GM23338 (cell line): Measurements from ENCODE around the gene HNF4A. TPM values are rescaled to one million over a fixed set of nuclear protein-coding genes. Genes with fewer than 3 reads are reported as not detected.

ENCODE experiments used
- ATAC-seq: fragments of 200-7000 bp; cut with Tn5 transposase; 3 replicates; pipeline ENCODE4 v1.9.1; 2020
- DNase-seq: peaks from one replicate; pipeline ENCODE4 v3.0.0-alpha.2; 2015; ENCODE audit warnings: low spot score
- H2AFZ ChIP-seq: fragments of 200-600 bp; sonication (generic); 2 replicates; pipeline ENCODE4 v1.8.0; 2016; ENCODE audit warnings: antibody characterized with exemption, mild to moderate bottlenecking, moderate library complexity
- H3F3A ChIP-seq: fragments of 200-600 bp; sonication (generic); replicated peaks from 2 replicates; pipeline ENCODE4 v1.8.0; 2017; ENCODE audit warnings: antibody characterized with exemption, mixed run types, low read depth
- H3K27ac ChIP-seq: fragments of 200-600 bp; sonication (generic); 2 replicates; pipeline ENCODE4 v1.6.1; 2016; ENCODE audit warnings: low read depth
- H3K27me3 ChIP-seq: fragments of 200-600 bp; sonication (generic); 2 replicates; pipeline ENCODE4 v1.8.0; 2016; ENCODE audit warnings: mild to moderate bottlenecking, mixed run types, moderate library complexity; ENCODE audit not compliant: insufficient read depth
- H3K36me3 ChIP-seq: fragments of 200-600 bp; sonication (generic); 2 replicates; pipeline ENCODE4 v1.8.0; 2016; ENCODE audit warnings: mild to moderate bottlenecking; ENCODE audit not compliant: insufficient read depth
- H3K4me1 ChIP-seq: fragments of 200-600 bp; sonication (generic); 2 replicates; pipeline ENCODE4 v1.8.0; 2016; ENCODE audit warnings: mild to moderate bottlenecking, moderate library complexity; ENCODE audit not compliant: insufficient read depth
- H3K4me2 ChIP-seq: fragments of 200-600 bp; sonication (generic); 2 replicates; pipeline ENCODE4 v1.7.1; 2017; ENCODE audit warnings: mixed run types
- H3K4me3 ChIP-seq: fragments of 200-600 bp; sonication (generic); 2 replicates; pipeline ENCODE4 v1.6.1; 2016; ENCODE audit warnings: mixed run types
- H3K79me2 ChIP-seq: fragments of 200-600 bp; sonication (generic); replicated peaks from 2 replicates; pipeline ENCODE4 v1.8.0; 2017; ENCODE audit warnings: mild to moderate bottlenecking; ENCODE audit not compliant: insufficient read depth
- H3K9me2 ChIP-seq: fragments of 200-600 bp; sonication (generic); 2 replicates; pipeline ENCODE4 v1.8.0; 2017; ENCODE audit not compliant: insufficient read depth
- H4K20me1 ChIP-seq: fragments of 200-600 bp; sonication (generic); replicated peaks from 2 replicates; pipeline ENCODE4 v1.8.0; 2017; ENCODE audit warnings: mild to moderate bottlenecking; ENCODE audit not compliant: insufficient read depth
- H3K27ac Mint-ChIP-seq: 2 replicates; pipeline ENCODE4 v1.8.0; 2020; ENCODE audit warnings: inconsistent platforms, mild to moderate bottlenecking, moderate library complexity, mixed read lengths
- H3K27me3 Mint-ChIP-seq: 3 replicates; pipeline ENCODE4 v1.8.0; 2022; ENCODE audit warnings: low read depth, mild to moderate bottlenecking, moderate library complexity, mixed read lengths, inconsistent platforms; ENCODE audit not compliant: insufficient read depth, poor library complexity
- H3K36me3 Mint-ChIP-seq: 3 replicates; pipeline ENCODE4 v1.8.0; 2021; ENCODE audit warnings: low read depth, mild to moderate bottlenecking, inconsistent platforms, moderate library complexity, mixed read lengths
- H3K4me1 Mint-ChIP-seq: 3 replicates; pipeline ENCODE4 v1.8.0; 2020; ENCODE audit warnings: mild to moderate bottlenecking, inconsistent platforms, mixed read lengths
- H3K4me3 Mint-ChIP-seq: 3 replicates; pipeline ENCODE4 v1.8.0; 2021; ENCODE audit warnings: moderate library complexity, mild to moderate bottlenecking, inconsistent platforms, mixed read lengths
- H3K9me3 Mint-ChIP-seq: 3 replicates; pipeline ENCODE4 v1.8.0; 2020; ENCODE audit warnings: moderate library complexity, mild to moderate bottlenecking, inconsistent platforms, mixed read lengths
- JUNB ChIP-seq: IDR thresholded peaks from one replicate; pipeline ENCODE4 v1.6.1; 2016; ENCODE audit warnings: antibody characterized with exemption; ENCODE audit not compliant: unreplicated experiment
- POLR2AphosphoS5 ChIP-seq: IDR thresholded peaks from 2 replicates; pipeline ENCODE4 v1.6.1; 2016; ENCODE audit warnings: antibody characterized with exemption, low read depth
- REST ChIP-seq: IDR thresholded peaks from one replicate; pipeline ENCODE4 v1.6.1; 2018; ENCODE audit warnings: antibody characterized with exemption; ENCODE audit not compliant: unreplicated experiment
- ZNF114 ChIP-seq: fragments of 250-450 bp; sonication (Bioruptor Pico); IDR thresholded peaks from 2 replicates; pipeline ENCODE4 v1.5.0; 2020; ENCODE audit warnings: mild to moderate bottlenecking, moderate library complexity
- polyA plus RNA-seq: library from polyadenylated mRNA; unstranded; fragments of >200 nt; fragmentation: Nextera tagmentation; extraction: Ambion mirVana; gene quantifications from 2 replicates; pipeline ENCODE4 v1.2.1, GENCODE V29; 2016
- total RNA-seq: library from RNA; depleted of rRNA; stranded (reverse); fragments of >200 nt; shearing (Covaris generic); gene quantifications from 2 replicates; pipeline ENCODE4 v1.2.3, GENCODE V29; 2014
- TF ChIP-seq, protein P1 (sequence below), 2 experiments: fragments of 200-600 bp in 1 of 2; sonication (generic) in 1 of 2; conservative IDR thresholded peaks; 2 replicates each; pipeline versions ENCODE4 v1.5.1 to v1.6.1; 2016 to 2017; ENCODE audit warnings: antibody characterized with exemption in 2 of 2, low read depth in 2 of 2, mild to moderate bottlenecking in 2 of 2, moderate library complexity in 1 of 2
- TF ChIP-seq, protein P2 (sequence below): fragments of 250-450 bp; sonication (Bioruptor Pico); IDR thresholded peaks from 2 replicates; pipeline ENCODE4 v1.5.0; 2020; ENCODE audit warnings: mild to moderate bottlenecking, moderate library complexity

HNF4A gene
- total and polyA plus RNA-seq, 2 experiments from 2014 or later, result not detected

GRCh38 chr20:44435630-44436335, 80.3 kb downstream of the HNF4A start:
- no peaks in the 10 kb centered on the region for H4K20me1 ChIP-seq
- H3K79me2 ChIP-seq, result no peaks in the 10 kb centered on the region
- peaks cover 5% of the 10 kb centered on the region for H3K27me3 Mint-ChIP-seq
- no peak overlapping the region for H3K4me3 ChIP-seq
- H3F3A ChIP-seq, result 0 out of 2 replicates have a peak, but pooled peaks cover 3% of the 10 kb centered on the region
- no peak overlapping the region for H3K27ac ChIP-seq
- no peaks in the 10 kb centered on the region; the same call in 2 of the 3 replicates for H3K9me3 Mint-ChIP-seq
- H3K4me1 ChIP-seq, result no peaks in the 10 kb centered on the region
- no peaks in the 10 kb centered on the region for H3K36me3 Mint-ChIP-seq
- no peak overlapping the region for H2AFZ ChIP-seq
- DNase-seq, result no peak
- no peaks in the 10 kb centered on the region for H3K4me1 Mint-ChIP-seq
- H3K4me3 Mint-ChIP-seq, result no peak overlapping the region
- ATAC-seq, result no peak
- no peaks in the 10 kb centered on the region for H3K36me3 ChIP-seq
- no peak overlapping the region for H3K27ac Mint-ChIP-seq
- no peak overlapping the region for H3K4me2 ChIP-seq
- TF ChIP-seq POLR2AphosphoS5 (no peak), REST (no peak)
- TF ChIP-seq, protein P1, sequence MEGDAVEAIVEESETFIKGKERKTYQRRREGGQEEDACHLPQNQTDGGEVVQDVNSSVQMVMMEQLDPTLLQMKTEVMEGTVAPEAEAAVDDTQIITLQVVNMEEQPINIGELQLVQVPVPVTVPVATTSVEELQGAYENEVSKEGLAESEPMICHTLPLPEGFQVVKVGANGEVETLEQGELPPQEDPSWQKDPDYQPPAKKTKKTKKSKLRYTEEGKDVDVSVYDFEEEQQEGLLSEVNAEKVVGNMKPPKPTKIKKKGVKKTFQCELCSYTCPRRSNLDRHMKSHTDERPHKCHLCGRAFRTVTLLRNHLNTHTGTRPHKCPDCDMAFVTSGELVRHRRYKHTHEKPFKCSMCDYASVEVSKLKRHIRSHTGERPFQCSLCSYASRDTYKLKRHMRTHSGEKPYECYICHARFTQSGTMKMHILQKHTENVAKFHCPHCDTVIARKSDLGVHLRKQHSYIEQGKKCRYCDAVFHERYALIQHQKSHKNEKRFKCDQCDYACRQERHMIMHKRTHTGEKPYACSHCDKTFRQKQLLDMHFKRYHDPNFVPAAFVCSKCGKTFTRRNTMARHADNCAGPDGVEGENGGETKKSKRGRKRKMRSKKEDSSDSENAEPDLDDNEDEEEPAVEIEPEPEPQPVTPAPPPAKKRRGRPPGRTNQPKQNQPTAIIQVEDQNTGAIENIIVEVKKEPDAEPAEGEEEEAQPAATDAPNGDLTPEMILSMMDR (conservative IDR thresholded peaks at IDR 0.05; ENCODE audit: low read depth in 2 of 2), result no peak
- H3K9me2 ChIP-seq, result no peaks in the 10 kb centered on the region
- H3K27me3 ChIP-seq, result no peaks in the 10 kb centered on the region

DNA sequence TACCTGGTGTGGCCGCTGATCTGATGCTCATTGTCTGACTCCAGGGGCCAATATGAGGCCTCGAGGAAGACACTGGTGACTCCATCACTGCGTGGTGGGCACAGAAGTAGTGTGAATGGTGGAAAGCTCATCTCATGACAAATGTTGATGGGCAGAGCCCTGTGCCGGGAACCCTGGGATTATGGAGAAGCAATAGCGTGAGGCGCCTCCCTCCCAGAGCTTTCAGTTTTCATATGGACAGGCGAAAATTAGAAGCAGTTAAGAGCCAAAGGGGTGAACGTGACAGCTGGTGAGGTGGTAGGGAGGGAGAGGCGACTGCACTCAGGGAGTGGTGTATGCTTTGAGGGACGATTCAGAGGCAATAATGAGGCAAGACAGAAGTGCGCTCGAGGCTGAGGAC, 80.9 kb downstream of the HNF4A start:
- H4K20me1 ChIP-seq, result no peaks in the 10 kb centered on the region
- H3K4me3 ChIP-seq, result no peak overlapping the region
- no peak overlapping the region for H3K4me2 ChIP-seq
- H3K27me3 ChIP-seq, result no peaks in the 10 kb centered on the region
- no peak overlapping the region for H3K27ac ChIP-seq
- TF ChIP-seq, protein P2, sequence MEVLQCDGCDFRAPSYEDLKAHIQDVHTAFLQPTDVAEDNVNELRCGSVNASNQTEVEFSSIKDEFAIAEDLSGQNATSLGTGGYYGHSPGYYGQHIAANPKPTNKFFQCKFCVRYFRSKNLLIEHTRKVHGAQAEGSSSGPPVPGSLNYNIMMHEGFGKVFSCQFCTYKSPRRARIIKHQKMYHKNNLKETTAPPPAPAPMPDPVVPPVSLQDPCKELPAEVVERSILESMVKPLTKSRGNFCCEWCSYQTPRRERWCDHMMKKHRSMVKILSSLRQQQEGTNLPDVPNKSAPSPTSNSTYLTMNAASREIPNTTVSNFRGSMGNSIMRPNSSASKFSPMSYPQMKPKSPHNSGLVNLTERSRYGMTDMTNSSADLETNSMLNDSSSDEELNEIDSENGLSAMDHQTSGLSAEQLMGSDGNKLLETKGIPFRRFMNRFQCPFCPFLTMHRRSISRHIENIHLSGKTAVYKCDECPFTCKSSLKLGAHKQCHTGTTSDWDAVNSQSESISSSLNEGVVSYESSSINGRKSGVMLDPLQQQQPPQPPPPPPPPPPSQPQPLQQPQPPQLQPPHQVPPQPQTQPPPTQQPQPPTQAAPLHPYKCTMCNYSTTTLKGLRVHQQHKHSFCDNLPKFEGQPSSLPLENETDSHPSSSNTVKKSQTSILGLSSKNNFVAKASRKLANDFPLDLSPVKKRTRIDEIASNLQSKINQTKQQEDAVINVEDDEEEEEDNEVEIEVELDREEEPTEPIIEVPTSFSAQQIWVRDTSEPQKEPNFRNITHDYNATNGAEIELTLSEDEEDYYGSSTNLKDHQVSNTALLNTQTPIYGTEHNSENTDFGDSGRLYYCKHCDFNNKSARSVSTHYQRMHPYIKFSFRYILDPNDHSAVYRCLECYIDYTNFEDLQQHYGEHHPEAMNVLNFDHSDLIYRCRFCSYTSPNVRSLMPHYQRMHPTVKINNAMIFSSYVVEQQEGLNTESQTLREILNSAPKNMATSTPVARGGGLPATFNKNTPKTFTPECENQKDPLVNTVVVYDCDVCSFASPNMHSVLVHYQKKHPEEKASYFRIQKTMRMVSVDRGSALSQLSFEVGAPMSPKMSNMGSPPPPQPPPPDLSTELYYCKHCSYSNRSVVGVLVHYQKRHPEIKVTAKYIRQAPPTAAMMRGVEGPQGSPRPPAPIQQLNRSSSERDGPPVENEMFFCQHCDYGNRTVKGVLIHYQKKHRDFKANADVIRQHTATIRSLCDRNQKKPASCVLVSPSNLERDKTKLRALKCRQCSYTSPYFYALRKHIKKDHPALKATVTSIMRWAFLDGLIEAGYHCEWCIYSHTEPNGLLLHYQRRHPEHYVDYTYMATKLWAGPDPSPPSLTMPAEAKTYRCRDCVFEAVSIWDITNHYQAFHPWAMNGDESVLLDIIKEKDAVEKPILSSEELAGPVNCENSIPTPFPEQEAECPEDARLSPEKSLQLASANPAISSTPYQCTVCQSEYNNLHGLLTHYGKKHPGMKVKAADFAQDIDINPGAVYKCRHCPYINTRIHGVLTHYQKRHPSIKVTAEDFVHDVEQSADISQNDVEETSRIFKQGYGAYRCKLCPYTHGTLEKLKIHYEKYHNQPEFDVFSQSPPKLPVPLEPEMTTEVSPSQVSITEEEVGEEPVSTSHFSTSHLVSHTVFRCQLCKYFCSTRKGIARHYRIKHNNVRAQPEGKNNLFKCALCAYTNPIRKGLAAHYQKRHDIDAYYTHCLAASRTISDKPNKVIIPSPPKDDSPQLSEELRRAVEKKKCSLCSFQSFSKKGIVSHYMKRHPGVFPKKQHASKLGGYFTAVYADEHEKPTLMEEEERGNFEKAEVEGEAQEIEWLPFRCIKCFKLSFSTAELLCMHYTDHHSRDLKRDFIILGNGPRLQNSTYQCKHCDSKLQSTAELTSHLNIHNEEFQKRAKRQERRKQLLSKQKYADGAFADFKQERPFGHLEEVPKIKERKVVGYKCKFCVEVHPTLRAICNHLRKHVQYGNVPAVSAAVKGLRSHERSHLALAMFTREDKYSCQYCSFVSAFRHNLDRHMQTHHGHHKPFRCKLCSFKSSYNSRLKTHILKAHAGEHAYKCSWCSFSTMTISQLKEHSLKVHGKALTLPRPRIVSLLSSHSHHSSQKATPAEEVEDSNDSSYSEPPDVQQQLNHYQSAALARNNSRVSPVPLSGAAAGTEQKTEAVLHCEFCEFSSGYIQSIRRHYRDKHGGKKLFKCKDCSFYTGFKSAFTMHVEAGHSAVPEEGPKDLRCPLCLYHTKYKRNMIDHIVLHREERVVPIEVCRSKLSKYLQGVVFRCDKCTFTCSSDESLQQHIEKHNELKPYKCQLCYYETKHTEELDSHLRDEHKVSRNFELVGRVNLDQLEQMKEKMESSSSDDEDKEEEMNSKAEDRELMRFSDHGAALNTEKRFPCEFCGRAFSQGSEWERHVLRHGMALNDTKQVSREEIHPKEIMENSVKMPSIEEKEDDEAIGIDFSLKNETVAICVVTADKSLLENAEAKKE (CRISPR knock-in tag), result no peak
- TF ChIP-seq ZNF114 (CRISPR knock-in tag) (no peak), JUNB (no peak)
- no peaks in the 10 kb centered on the region for H3K36me3 Mint-ChIP-seq
- no peak overlapping the region for H3K4me3 Mint-ChIP-seq
- no peaks in the 10 kb centered on the region for H3K79me2 ChIP-seq
- H2AFZ ChIP-seq, result no peak overlapping the region
- no peaks in the 10 kb centered on the region for H3K9me2 ChIP-seq
- H3K27ac Mint-ChIP-seq, result no peak overlapping the region
- 0 out of 2 replicates have a peak, but pooled peaks cover 3% of the 10 kb centered on the region for H3F3A ChIP-seq
- peaks cover 5% of the 10 kb centered on the region for H3K27me3 Mint-ChIP-seq
- no peaks in the 10 kb centered on the region for H3K4me1 ChIP-seq
- no peaks in the 10 kb centered on the region; the same call in 2 of the 3 replicates for H3K9me3 Mint-ChIP-seq
- DNase-seq (no peak), ATAC-seq (no peak)
- no peaks in the 10 kb centered on the region for H3K36me3 ChIP-seq
- no peaks in the 10 kb centered on the region for H3K4me1 Mint-ChIP-seq
